ENCODE measurements around the gene SNX9.

DNA sequence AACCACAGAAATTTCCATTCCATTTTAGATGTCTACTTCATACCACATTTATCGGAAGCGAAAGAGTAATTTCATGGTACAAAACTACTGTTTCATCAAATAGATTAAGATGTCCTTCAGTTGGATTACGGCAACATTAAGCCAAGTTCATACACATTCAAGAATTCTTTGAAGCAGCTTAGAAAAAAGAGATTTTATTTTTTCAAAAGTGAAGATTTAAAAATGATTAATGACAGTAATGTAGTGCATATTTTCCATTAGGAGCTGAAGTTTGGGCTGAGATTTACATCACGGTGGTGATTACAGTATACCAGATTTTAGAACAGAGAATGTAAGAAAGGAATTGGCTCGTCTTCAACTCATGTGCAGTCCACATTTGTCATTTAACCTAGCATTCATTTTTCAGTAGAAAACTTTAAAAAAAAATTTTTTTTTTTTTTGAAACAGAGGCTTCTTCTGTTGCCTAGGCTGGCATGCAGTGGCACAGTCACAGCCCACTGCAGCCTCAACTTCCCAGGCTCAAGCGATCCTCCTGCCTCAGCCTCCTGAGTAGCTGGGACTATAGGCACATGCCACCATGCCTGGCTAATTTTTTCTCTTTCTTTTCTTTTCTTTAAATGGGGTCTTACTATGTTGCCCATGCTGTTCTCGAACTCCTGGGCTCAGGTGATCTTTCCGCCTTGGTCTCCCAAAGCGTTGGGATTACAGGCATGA, 160.5 kb downstream of the SNX9 start:
- TF ChIP-seq CTCF (IDR thresholded peaks at IDR 0.05) (no peak), POLR2A (IDR thresholded peaks at IDR 0.05) (no peak)

All from body of pancreas (tissue), 4 donors.